K562 (cell line): Measurements from ENCODE around the gene VIM. TPM values are rescaled to one million over a fixed set of nuclear protein-coding genes. Genes with fewer than 3 reads are reported as not detected.
A peak's percentile ranks its signal among the peaks of the same experiment; 100 is the strongest.

Experiments
- ARID4B ChIP-seq: sonication (generic); formaldehyde crosslinking; IDR thresholded peaks from 2 replicates; pipeline ENCODE4 v1.8.0; 2022; ENCODE audit warnings: mild to moderate bottlenecking, missing genetic modification reagents
- BRD4 ChIP-seq: fragments of 200-600 bp; sonication (generic); IDR thresholded peaks from 2 replicates; pipeline ENCODE4 v1.6.1; 2017; ENCODE audit warnings: inconsistent platforms
- E2F8 ChIP-seq: fragments of 450-650 bp; IDR thresholded peaks from 2 replicates; pipeline ENCODE4 v1.7.1; 2018; ENCODE audit warnings: mild to moderate bottlenecking, low read depth; ENCODE audit not compliant: partially characterized antibody
- EP300 ChIP-seq: IDR thresholded peaks from 2 replicates; pipeline ENCODE4 v1.6.1; 2012; ENCODE audit warnings: low read length, improper control_type of control experiment
- GABPB1 ChIP-seq: sonication (generic); formaldehyde crosslinking; IDR thresholded peaks from 2 replicates; pipeline ENCODE4 v1.8.0; 2022; ENCODE audit warnings: mild to moderate bottlenecking, missing genetic modification reagents
- HNRNPL ChIP-seq: fragments of 200-400 bp; formaldehyde crosslinking; IDR thresholded peaks from 2 replicates; pipeline ENCODE4 v1.6.1; 2017; ENCODE audit warnings: low read depth, mild to moderate bottlenecking, low read length
- JUND ChIP-seq, 2 experiments: IDR thresholded peaks; 2 replicates in 1 of 2; 3 replicates in 1 of 2; pipeline ENCODE4 v1.6.1; 2011; ENCODE audit warnings: borderline replicate concordance in 2 of 2, low read depth in 2 of 2, low read length in 2 of 2, improper control_type of control experiment in 1 of 2, missing biosample characterization in 1 of 2, missing genetic modification characterization in 1 of 2, missing genetic modification reagents in 1 of 2
- KLF16 ChIP-seq: IDR thresholded peaks from 2 replicates; pipeline ENCODE4 v1.6.1; 2016; ENCODE audit warnings: antibody characterized with exemption
- MCM7 ChIP-seq, 2 experiments: fragments of 450-650 bp; IDR thresholded peaks; 2 replicates each; pipeline ENCODE4 v1.6.1; 2016 to 2018
- MECOM ChIP-seq: fragments of 250-450 bp; sonication (Bioruptor Pico); IDR thresholded peaks from 2 replicates; pipeline ENCODE4 v1.8.0; 2022; ENCODE audit warnings: inconsistent platforms
- MTA1 ChIP-seq: fragments of 450-650 bp; IDR thresholded peaks from 2 replicates; pipeline ENCODE4 v1.6.1; 2017; ENCODE audit warnings: borderline replicate concordance
- OTX1 ChIP-seq: fragments of 450-650 bp; formaldehyde crosslinking; IDR thresholded peaks from 2 replicates; pipeline ENCODE4 v1.4.0; 2022; ENCODE audit warnings: mild to moderate bottlenecking
- RB1 ChIP-seq: fragments of 450-650 bp; IDR thresholded peaks from 2 replicates; pipeline ENCODE4 v1.6.1; 2017; ENCODE audit warnings: low read depth, mild to moderate bottlenecking
- TBP ChIP-seq: optimal IDR thresholded peaks from 2 replicates; pipeline ENCODE3; 2011; ENCODE audit warnings: low read depth, low read length, improper control_type of control experiment
- ZBED1 ChIP-seq: IDR thresholded peaks from 2 replicates; pipeline ENCODE4 v1.6.1; 2014
- ZC3H11A ChIP-seq: IDR thresholded peaks from 2 replicates; pipeline ENCODE4 v1.6.1; 2012; ENCODE audit warnings: low read depth, low read length, improper control_type of control experiment
- ZNF217 ChIP-seq: sonication (generic); formaldehyde crosslinking; IDR thresholded peaks from 2 replicates; pipeline ENCODE4 v1.8.0; 2022; ENCODE audit warnings: mild to moderate bottlenecking, missing genetic modification reagents
- ZNF232 ChIP-seq: sonication (generic); formaldehyde crosslinking; IDR thresholded peaks from 2 replicates; pipeline ENCODE4 v1.8.0; 2022; ENCODE audit warnings: mild to moderate bottlenecking, missing genetic modification reagents
- ZNF316 ChIP-seq: fragments of 450-650 bp; IDR thresholded peaks from 2 replicates; pipeline ENCODE4 v1.6.1; 2016
- ZNF445 ChIP-seq: fragments of 250-450 bp; sonication (Bioruptor Pico); IDR thresholded peaks from 2 replicates; pipeline ENCODE4 v1.4.0; 2020; ENCODE audit warnings: low read depth, mild to moderate bottlenecking, moderate library complexity
- polyA plus RNA-seq, 8 experiments: library from polyadenylated mRNA; depleted of rRNA in 4 of 8; stranded (reverse) in 5 of 8; unstranded in 3 of 8; fragments of >200 nt; fragmentation: Nextera tagmentation in 2 of 8; fragmentation: Illumina TruSeq in 1 of 8; extraction: Ambion mirVana in 2 of 8; extraction: Trizol in 1 of 8; gene quantifications; 2 replicates each; pipeline versions ENCODE4 v1.2.1 to v1.2.3, GENCODE V29; 2011 to 2014; ENCODE audit warnings: inconsistent platforms in 1 of 8, missing spikeins in 1 of 8
- total RNA-seq, 7 experiments: library from RNA; depleted of rRNA in 6 of 7; stranded (reverse); fragments of >200 nt in 6 of 7; fragmentation: Illumina TruSeq in 2 of 7; extraction: Trizol in 2 of 7; gene quantifications; 2 replicates each; pipeline versions ENCODE4 v1.2.1 to v1.2.3, GENCODE V29; 2011 to 2021; ENCODE audit warnings: low replicate concordance in 1 of 7
- TF ChIP-seq, protein P1 (sequence below): sonication (generic); formaldehyde crosslinking; IDR thresholded peaks from 2 replicates; pipeline ENCODE4 v1.8.0; 2023; ENCODE audit warnings: mild to moderate bottlenecking, missing genetic modification reagents

VIM gene
- total and polyA plus RNA-seq, 9 of the 15 experiments (the other 6 are each of a cell fraction or from before 2014, with no cell fraction given): 86.0 to 621 (median 383) TPM

GRCh38 chr10:17200912-17201793, 26.9 kb upstream of the VIM start, which contains the start of gene TRDMT1 (continued):
- TF ChIP-seq ZNF217: no peak
- peak; percentile 99 for TF ChIP-seq BRD4
- no peak for TF ChIP-seq ZNF232 (CRISPR knock-in tag)
- peak; percentile 68 for TF ChIP-seq E2F8
- TF ChIP-seq ZNF316: peak; percentile 18; the same call in 1 of the 2 replicates
- no peak for TF ChIP-seq OTX1
- no peak for TF ChIP-seq MCM7 (IDR thresholded peaks at IDR 0.05)
- peak; percentile 37; the same call in 1 of the 2 replicates for TF ChIP-seq MECOM (CRISPR knock-in tag)
- peak; percentile 97 for TF ChIP-seq GABPB1 (CRISPR knock-in tag)
- no peak for TF ChIP-seq HNRNPL
- peak; percentile 90 for TF ChIP-seq RB1
- TF ChIP-seq, protein P1, sequence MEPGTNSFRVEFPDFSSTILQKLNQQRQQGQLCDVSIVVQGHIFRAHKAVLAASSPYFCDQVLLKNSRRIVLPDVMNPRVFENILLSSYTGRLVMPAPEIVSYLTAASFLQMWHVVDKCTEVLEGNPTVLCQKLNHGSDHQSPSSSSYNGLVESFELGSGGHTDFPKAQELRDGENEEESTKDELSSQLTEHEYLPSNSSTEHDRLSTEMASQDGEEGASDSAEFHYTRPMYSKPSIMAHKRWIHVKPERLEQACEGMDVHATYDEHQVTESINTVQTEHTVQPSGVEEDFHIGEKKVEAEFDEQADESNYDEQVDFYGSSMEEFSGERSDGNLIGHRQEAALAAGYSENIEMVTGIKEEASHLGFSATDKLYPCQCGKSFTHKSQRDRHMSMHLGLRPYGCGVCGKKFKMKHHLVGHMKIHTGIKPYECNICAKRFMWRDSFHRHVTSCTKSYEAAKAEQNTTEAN (CRISPR knock-in tag): no peak; the same call in 1 of the 2 replicates
- peak; percentile 21; the same call in 1 of the 2 replicates for TF ChIP-seq ZBED1
- peak; percentile 92 for TF ChIP-seq TBP
- TF ChIP-seq MTA1: peak; percentile 31; the same call in 1 of the 2 replicates
- TF ChIP-seq JUND (IDR thresholded peaks at IDR 0.05; ENCODE audit: borderline replicate concordance, low read depth, low read length): peak; percentile 36; the same call in 1 of the 2 replicates
- TF ChIP-seq JUND (tag; IDR thresholded peaks at IDR 0.05; ENCODE audit: borderline replicate concordance, low read depth, low read length): peak; percentile 74; the same call in 2 of the 3 replicates
- TF ChIP-seq ARID4B (CRISPR knock-in tag): peak; percentile 76; the same call in 1 of the 2 replicates
- TF ChIP-seq ZNF445: no peak
- no peak for TF ChIP-seq KLF16
- TF ChIP-seq ZC3H11A: peak; percentile 94
- TF ChIP-seq EP300: peak; percentile 3; the same call in 1 of the 2 replicates
